Measurements from ENCODE around the gene UBE2F. TPM values are rescaled to one million over a fixed set of nuclear protein-coding genes. Genes with fewer than 3 reads are reported as not detected.
"Not testable (repeated sequence)": the region's sequence is repeated elsewhere in the genome, so short reads cannot be mapped to it uniquely, and the experiment has no call there.

The UBE2F gene
- total RNA-seq, 1 experiment from 2014 or later, result 98.5 TPM

DNA sequence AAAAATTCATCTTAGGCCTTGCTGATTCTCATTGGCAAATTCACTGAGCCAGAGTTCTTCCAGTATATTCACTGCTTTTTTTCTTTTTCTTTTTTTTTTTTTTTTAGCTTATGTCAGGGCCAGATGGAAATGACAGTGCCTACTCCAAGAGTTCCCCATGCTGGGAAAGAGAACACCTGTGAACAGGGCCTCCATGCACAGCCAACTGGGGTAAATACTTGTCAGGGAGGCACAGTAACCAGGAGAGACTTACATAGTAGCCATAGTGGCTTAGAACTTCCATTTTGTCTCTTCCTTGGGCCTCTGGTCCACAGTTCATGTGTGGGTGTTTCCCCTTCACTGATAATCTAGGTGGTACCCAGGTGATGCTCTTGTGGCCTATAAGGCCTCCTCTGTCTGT lies 78.8 kb downstream of the UBE2F start:
- no peak for DNase-seq (ENCODE audit: low spot score)

- DNase-seq (ENCODE audit: low spot score), result no peak
These were observed 80.0 kb downstream of the UBE2F start for GRCh38 chr2:238046725-238047270.

GRCh38 chr2:238053191-238053776 lies 86.5 kb downstream of the UBE2F start:
- DNase-seq (ENCODE audit: low spot score), result no peak

GRCh38 chr2:238055841-238056240 lies 89.0 kb downstream of the UBE2F start:
- no peak for DNase-seq (ENCODE audit: low spot score)

DNA sequence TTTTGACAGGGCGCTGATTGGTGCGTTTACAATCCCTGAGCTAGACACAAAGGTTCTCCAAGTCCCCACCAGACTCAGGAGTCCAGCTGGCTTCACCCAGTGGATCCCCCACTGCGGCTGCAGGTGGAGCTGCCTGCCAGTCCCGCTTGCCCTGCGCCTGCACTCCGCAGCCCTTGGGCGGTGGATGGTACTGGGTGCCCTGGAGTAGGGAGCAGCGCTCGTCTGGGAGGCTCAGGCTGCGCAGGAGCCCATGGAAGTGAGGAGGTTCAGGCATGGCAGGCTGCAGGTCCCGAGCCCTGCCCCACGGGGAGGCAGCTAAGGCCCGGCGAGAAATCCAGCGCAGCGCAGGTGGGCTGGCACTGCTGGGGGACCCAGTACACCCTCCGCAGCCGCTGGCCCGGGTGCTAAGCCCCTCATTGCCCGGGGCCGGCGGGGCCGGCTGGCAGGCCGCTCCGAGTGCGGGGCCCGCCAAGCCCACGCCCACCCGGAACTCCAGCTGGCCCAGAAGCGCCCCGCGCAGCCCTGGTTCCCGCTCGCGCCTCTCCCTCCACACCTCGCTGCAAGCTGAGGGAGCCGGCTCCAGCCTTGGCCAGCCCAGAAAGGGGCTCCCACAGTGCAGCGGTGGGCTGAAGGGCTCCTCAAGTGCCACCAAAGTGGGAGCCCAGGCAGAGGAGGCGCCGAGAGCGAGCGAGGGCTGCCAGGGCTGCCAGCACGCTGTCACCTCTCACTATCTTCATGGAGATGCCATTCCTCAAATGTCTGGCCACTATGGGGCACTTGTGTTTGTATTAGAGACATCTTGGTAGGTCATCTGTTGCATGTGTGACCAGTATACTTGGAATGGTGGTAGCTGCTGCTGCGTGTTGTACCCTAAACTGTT lies 91.1 kb downstream of the UBE2F start:
- DNase-seq (ENCODE audit: low spot score), result not testable (repeated sequence)

GRCh38 chr2:238059505-238059904 lies 92.7 kb downstream of the UBE2F start:
- no peak for DNase-seq (ENCODE audit: low spot score)

DNA sequence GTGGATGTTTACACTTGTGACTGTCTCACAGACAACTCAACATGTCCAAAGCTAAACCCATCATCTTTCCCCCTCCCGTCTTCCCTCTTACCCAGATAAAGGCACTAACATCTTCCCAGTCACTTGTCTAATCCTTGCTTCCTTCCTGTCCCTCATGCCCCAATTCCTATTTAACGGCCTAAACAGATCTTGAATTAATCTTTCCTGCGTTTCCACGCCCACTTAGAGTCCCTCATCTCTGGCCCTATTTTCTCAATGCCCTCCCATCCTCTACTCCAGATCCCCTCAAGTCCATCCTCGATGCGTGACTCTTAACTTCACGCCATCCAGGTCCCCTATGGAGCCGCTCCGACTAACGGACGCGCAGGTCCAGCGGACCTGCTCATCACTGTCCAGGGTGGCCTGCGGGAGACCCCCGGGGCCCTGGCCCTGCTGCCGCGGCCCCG lies 93.3 kb downstream of the UBE2F start:
- no peak for DNase-seq (ENCODE audit: low spot score)

DNA sequence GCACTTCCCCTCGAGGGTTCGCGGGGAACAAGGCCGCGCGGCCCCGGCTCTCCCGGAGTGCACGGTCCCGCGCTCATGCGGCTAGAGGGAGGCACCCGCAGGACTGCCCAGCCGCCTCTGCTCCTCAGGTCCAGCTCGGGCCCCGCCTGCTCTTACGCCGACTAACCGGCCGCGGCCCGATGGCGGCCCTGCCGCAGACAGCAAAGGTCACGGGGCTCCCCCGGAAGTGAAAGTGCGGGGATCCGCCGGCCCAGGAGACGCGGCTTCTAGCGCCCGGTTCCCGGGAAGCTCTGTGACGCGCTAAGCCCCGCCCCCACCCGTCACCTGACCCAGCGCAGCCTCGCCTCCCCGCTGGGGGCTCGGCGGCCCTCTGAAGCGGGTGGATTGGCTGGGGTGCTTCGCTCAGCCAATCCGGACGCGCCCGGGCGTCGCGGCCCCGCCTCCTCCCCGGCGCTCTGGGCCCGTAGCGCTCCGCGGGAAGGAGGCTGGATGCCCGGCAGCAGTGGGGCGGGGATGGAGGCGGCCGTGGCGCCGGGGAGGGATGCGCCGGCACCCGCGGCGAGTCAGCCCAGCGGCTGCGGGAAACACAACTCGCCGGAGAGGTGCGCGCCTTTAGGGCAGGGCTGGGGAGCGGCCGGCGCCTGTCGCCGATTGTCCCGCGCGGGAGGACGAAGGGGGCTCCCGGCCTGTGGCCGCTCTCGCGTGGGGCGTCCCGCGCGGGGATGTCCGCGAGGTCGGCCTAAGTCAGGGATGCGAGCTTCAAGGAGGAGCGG lies 93.9 kb downstream of the UBE2F start, which contains the start of gene SCLY:
SCLY (plus strand) TSS at position 460 of the 773 bp plus-strand sequence; CDS start at position 514, 54 bp downstream.
- DNase-seq (ENCODE audit: low spot score), result peak; percentile 94

DNA sequence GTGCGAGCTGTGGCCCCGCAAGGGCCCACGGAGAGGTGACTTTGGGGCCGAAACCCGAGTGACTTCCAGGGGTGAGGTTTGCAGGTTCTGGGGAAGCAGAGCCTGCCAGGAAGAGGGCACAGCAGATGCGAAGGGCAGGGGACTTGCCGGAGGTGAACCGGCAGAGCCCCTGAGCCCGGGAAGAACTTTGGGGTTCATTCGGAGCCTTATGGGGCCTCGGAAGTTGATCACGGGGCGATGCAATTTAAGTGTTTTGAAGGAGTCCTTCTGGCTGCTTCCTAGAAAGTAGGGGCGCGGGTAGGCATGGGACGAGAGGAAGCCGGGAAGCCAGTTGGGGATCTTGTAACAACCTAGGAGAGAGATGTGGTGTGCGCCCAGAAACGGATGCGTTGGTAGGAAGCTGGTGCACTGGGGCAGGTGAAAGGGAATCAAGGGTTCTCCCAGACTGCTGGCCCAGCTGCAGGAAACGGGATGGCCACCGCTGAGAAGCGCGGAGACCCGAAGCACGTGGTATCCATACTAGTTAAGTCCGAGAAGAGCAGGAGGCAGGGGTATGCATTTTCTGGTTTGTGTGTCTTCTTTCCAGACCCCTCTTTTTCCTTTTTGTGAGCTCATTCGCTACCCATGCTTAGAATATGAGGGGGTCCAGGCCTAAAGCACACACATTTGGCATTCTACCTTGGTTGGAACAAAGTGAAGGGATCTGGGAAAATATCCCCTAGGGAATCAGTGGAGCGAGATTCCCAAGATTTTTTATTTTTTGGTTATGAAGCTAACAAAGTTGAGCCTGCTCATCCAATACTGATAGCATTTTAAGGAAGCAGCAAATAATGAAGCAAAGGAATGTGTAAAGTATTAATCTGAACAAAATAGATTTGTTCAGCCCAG lies 94.7 kb downstream of the UBE2F start:
- peak; percentile 33 for DNase-seq (ENCODE audit: low spot score)

DNA sequence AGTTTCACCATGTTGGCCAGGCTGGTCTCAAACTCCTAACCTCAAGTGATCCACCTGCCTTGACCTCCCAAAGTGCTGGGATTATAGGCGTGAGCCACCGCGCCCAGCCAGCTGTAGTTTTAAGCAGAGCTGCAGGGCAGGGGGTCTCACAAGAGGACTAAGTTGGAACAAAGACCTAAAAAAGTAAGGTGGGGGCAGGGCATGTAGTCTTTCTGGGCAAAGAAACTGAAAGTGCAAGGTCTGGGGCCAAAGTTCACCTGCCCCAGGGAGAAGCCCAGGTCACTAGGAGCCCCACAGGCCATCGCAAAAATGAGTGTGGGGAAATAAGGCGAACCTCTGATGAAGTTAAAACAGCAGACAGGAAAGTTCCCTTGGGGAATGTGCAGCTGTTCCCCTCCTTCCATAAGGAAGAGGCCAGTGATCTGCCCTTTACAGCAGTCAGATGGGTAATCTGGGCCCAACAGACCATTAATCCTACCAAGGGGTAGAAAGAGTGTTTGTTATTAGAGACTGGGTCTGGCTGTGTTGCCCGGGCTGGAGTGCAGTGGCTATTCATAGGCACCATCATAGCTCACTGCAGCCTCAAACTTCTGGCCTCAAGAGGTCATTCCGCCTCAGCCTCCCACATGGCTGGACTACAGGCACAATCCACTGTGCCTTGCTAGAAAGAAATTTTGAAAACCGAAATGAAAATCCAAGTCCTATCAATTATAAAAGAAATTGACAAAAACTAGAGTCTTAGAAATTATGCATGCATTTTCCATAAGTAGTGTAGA lies 96.8 kb downstream of the UBE2F start:
- DNase-seq (ENCODE audit: low spot score), result no peak

DNA sequence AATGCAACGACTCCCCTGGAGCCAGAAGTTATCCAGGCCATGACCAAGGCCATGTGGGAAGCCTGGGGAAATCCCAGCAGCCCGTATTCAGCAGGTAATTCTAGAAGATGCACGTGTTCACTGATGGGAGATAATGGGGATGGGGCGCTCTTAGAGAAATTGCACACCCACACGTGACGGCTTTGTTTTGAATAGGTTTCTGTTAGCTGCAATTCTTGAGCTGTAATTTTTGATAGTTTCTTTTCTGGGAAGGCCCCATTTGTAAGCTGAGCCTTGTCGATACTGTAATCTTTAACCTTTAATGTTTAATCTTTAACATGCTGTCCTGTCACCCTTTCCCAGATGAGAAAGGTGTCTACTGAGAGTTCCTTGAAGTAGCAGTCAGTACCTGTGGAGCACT lies 97.6 kb downstream of the UBE2F start:
- DNase-seq (ENCODE audit: low spot score), result no peak

DNA sequence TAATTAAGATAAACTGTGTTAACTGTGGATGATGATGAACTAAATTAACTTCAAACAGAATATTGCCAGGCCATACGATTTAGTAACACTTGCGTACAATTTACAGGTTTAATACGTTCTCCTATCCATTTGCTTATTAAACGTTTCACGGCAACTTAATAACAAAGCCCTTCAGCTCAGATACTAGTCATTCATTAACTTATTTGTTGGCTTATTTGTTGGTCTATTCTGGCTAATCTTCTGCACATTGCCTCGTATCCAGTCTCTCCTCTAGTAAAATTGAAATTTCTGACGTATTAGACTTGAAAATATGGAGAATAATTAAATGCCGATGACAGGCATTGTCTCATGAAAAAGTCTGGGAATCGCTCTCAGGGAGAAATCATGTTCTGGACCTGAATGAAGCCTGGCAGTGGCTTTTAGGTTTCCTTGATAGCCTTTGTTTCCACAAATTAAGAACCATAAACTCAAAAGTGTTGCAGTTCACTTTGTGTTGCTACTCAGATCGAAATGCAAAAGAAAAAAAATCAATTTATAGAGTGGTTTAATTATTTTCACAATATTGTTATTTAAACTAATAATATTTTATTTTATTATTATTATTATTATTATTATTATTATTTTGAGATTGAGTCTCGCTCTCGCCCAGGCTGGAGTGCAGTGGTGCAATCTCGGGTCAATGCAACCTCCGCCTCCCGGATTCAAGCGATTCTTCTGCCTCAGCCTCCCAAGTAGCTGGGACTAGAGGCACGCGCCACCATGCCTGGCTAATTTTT lies 98.4 kb downstream of the UBE2F start:
- no peak for DNase-seq (ENCODE audit: low spot score)

GRCh38 chr2:238066218-238066617 lies 99.4 kb downstream of the UBE2F start:
- DNase-seq (ENCODE audit: low spot score), result no peak

- DNase-seq (ENCODE audit: low spot score), result not testable (repeated sequence)
These were observed 99.9 kb downstream of the UBE2F start for GRCh38 chr2:238066718-238067117.

DNA sequence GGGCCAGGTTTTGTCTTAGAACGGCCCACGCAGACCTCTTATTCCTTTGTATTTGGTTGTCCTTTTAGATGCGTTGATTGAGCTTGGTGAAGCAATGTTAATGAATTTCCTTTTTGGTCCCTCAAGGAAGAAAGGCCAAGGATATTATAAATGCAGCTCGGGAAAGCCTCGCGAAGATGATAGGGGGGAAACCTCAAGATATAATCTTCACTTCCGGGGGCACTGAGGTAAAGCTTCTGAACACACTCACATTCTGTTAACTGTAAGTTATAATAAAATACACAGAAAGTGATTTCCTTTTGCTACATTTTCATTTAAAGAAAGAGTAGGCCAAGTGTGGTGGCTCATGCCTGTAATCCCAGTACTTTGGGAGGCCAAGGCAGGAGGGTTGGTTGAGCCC lies 101.1 kb downstream of the UBE2F start:
- DNase-seq (ENCODE audit: low spot score), result no peak

GRCh38 chr2:238069021-238069709 lies 102.4 kb downstream of the UBE2F start:
- no peak for DNase-seq (ENCODE audit: low spot score)

DNA sequence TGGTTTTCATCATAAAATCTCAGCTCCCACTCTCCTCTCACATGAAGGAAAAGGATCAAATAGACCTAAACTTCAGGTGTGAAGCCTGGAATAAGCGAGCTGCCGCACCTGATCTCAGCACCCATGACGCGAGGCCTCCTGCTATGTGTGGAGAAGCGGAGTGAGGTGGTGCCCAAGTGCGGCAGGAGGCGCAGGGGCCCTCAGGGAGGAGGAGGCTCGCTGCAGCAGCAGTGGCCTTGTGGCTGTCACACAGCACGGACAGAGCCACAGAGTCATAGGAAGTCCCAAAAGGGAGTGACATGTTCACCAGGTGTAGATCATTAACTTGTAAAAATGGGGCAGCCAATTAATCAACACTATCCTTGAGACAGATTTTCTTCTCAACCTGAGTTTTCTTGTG lies 103.1 kb downstream of the UBE2F start:
- DNase-seq (ENCODE audit: low spot score), result no peak

- DNase-seq (ENCODE audit: low spot score), result no peak
These were observed 108.6 kb downstream of the UBE2F start for GRCh38 chr2:238075397-238075796.

DNA sequence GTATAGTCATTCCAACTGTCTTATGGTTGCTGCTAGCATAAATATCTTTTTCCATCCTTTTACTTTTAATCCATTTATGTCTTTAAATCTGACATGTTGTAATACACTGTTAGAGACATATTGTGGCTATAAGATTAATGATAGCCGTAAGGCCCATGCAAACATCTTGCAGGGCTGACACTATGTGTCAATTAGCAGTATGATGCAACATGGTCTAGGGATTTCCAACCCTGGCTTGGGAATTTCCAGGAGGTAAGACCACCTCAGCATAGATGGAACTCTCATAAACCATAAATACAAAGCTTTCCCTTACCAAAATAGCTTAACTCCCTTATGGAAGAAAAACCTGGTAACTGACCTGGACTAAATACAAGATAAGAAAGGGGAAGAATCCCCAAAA lies 110.5 kb downstream of the UBE2F start:
- DNase-seq (ENCODE audit: low spot score), result no peak
